ENCODE data around the gene WDR5.

DNA sequence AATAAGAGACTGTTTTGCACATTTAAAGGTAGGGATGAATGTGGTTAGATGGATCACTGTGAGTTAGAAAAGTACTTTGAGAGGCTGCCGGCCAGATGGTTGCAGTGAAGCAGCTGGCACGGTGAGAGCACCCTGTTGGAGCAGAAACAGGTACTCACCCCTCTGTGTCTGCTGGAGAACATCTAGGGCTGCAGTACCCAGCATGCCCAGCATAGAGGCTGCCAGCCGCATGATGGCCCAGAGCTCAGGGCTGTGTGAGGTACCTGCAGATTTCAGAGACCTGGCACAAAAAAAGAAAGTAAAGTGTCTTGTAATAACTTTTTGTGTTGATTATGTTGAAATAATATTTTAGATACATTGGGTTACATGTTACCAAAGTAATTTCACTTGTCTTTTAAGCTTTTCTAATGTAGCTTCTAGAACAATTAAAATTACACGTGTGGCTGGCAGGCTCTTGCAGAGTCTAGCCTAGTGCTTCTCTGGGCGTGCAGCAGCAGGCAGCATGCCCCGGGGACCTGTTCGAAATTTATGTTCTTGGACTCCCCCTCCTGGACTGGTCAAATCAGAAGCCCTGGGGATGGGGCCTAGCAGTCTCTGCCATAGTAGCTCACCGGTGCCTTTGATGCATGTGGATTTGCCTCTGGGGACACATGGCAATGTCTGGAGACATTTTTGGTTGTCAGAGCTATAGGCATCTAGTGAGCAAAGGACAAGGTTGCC, 11.1 kb downstream of the WDR5 start:
- TF ChIP-seq, protein P1, sequence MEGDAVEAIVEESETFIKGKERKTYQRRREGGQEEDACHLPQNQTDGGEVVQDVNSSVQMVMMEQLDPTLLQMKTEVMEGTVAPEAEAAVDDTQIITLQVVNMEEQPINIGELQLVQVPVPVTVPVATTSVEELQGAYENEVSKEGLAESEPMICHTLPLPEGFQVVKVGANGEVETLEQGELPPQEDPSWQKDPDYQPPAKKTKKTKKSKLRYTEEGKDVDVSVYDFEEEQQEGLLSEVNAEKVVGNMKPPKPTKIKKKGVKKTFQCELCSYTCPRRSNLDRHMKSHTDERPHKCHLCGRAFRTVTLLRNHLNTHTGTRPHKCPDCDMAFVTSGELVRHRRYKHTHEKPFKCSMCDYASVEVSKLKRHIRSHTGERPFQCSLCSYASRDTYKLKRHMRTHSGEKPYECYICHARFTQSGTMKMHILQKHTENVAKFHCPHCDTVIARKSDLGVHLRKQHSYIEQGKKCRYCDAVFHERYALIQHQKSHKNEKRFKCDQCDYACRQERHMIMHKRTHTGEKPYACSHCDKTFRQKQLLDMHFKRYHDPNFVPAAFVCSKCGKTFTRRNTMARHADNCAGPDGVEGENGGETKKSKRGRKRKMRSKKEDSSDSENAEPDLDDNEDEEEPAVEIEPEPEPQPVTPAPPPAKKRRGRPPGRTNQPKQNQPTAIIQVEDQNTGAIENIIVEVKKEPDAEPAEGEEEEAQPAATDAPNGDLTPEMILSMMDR (IDR thresholded peaks at IDR 0.05): no peak
- TF ChIP-seq POLR2A (IDR thresholded peaks at IDR 0.05): no peak
